NB4 (cell line): Measurements from ENCODE around the gene UBE4B.

Source experiments
- CTCF ChIP-seq: IDR thresholded peaks from one replicate; pipeline ENCODE4 v1.5.1; 2012; ENCODE audit warnings: low read depth, low read length
- MAX ChIP-seq: IDR thresholded peaks from 2 replicates; pipeline ENCODE4 v1.6.1; 2011; ENCODE audit warnings: low read depth, low read length
- MYC ChIP-seq: IDR thresholded peaks from 2 replicates; pipeline ENCODE4 v1.6.1; 2011; ENCODE audit warnings: low read depth, low read length
- POLR2A ChIP-seq: IDR thresholded peaks from 2 replicates; pipeline ENCODE4 v1.6.1; 2011; ENCODE audit warnings: mild to moderate bottlenecking; ENCODE audit not compliant: insufficient read length; ENCODE audit errors: extremely low read depth

- TF ChIP-seq CTCF (no peak), POLR2A (no peak), MAX (no peak), MYC (no peak)
Measured at GRCh38 chr1:10114746-10115145, 82.0 kb downstream of the UBE4B start.
